Stimulated activated CD8-positive, alpha-beta memory T cell treated with anti-CD3 and anti-CD28 coated beads, Interleukin-4, amount 100 ng/mL, for 4 hours (primary cell): ENCODE measurements around the gene ADGRD2.

Source experiments
- DNase-seq, 2 donors: peaks; one replicate each; pipeline ENCODE4 v3.0.0-alpha.2; 2020; ENCODE audit warnings: low read depth in 2 of 2, low spot score in 1 of 2

The ADGRD2 gene

GRCh38 chr9:124436320-124436719, 13.9 kb upstream of the ADGRD2 start:
- no peak for DNase-seq

GRCh38 chr9:124437086-124437485, 13.2 kb upstream of the ADGRD2 start:
- DNase-seq, result no peak

GRCh38 chr9:124438091-124438490, 12.2 kb upstream of the ADGRD2 start:
- DNase-seq, result no peak

DNA sequence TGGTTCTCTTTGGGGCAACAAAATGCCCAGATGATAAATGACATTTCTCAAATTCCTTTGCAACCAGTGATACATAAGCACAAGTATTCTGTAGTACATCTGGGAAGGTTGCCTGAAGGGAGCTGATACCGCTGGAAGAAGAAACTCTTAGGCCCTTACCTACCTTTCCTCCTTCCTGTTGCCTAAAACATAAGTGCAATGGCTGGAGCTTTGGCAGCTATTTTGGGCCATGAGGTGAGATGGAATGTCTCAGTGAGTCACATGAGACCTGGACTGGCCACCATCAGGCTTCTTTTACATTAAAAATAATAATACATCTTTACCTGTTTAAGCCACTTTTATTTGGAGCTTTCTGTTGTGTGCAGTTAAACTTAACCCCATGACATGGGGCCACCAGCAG, 11.2 kb upstream of the ADGRD2 start:
- no peak for DNase-seq

DNA sequence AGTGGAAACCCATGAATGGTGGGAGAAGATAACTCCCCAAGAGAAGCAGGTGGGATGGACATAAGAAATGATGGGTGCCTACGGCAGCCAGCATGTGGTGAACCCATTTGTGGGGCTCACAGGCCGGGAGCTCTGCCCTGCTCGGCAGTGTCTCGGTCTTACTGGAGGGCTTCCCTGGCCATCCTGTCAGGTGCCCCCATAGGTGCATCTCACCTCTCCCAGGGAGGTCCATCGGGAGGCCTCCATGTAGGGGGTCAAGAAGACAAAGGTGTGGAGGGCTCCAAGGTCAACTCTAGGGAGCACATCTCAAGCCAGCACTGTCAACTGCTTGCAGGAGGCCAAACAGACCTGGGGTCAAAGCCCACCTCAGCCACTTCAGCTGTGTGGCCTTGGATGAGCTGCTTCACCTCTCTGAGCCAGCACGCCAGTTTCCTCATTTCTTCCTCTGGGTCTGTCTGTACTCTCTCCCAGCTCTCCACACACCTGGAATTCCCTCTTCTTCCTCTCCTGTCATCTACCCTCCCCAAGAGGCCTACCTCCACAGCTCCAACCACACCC, 10.5 kb upstream of the ADGRD2 start:
- no peak for DNase-seq

- no peak for DNase-seq
Observed at GRCh38 chr9:124440786-124441185, 9.5 kb upstream of the ADGRD2 start.

GRCh38 chr9:124441291-124441690, 9.0 kb upstream of the ADGRD2 start:
- DNase-seq, result no peak

GRCh38 chr9:124442379-124442778, 7.9 kb upstream of the ADGRD2 start:
- DNase-seq, result no peak

GRCh38 chr9:124442826-124443225, 7.4 kb upstream of the ADGRD2 start:
- no peak for DNase-seq

GRCh38 chr9:124443625-124444024, 6.6 kb upstream of the ADGRD2 start:
- DNase-seq, result no peak

DNA sequence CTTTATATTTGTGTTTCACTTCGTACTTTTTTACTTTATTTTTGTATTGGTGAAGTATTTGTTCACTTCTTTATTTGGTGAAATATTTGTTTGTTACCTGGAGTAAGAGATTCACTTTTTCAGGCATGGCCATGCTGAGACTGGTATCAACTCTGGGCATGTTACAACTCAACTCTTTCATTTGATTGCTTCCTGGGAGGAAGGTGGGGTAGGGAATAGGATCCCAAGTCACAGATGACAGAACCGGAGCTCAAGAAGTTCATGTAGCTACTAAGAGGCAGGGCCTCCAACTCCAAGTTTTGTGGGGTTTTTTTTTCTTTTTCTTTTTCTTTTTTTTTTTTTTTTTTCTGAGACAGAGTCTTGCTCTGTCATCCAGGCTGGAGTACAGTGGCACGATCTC, 6.1 kb upstream of the ADGRD2 start:
- DNase-seq, result no peak

- no peak for DNase-seq
Observed at GRCh38 chr9:124447297-124447661, 3.0 kb upstream of the ADGRD2 start.

DNA sequence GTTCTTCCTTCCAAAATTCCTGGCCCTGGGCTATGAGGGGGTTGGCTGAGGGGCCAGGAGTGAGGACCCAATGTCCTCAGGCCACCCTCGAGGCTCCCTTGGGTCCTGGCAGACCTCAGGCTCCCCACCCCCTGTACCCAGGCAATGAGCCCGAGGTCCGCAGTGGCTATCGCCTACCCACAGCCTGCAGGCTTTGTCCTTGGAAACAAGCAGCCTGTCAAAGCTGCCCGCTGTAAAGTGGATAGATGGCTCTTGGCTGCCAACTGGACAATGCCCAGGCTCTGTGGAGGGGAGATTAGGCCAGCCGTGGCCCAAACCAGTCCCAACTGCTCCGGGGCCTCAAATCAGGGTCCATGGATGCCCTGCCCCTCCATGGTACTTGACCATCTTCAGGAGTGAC, 2.2 kb upstream of the ADGRD2 start:
- DNase-seq, result no peak

DNA sequence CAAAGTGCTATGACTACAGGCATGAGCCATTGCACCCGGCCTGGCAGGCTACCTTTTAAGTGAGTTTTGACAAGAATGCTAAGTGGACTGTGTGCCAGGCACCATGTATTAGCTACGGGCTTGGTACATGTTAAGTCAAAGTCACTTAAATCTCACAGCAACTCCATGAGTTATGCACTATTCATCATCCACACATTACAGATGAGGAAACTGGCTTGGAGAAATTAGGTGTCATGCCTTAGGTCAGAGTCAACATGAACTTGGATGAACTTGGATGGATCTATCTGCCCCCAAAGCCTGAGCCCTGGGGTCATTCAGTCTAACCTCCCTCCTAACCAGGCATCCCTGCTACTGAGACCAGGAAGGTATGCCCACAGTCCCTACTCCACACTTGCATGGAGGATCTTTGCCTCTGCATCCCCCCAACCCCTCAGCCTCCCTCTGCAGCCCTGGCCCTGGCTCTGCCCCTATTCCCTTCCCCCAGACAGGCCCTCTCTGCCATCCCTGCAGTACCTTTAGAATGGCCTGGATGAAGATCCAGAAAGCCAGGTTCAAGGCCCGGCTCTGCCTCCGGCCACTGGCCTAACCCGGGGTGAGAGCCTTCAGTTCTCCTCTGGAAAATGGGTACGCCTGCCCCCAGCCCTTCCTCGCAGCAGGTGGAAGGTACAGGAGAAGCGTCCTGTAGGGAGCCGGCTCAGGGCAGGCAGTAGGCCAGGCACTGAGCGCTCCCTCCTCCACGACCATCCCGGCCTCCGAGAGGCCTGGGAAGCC, 685 bp upstream of the ADGRD2 start:
- no peak for DNase-seq

DNA sequence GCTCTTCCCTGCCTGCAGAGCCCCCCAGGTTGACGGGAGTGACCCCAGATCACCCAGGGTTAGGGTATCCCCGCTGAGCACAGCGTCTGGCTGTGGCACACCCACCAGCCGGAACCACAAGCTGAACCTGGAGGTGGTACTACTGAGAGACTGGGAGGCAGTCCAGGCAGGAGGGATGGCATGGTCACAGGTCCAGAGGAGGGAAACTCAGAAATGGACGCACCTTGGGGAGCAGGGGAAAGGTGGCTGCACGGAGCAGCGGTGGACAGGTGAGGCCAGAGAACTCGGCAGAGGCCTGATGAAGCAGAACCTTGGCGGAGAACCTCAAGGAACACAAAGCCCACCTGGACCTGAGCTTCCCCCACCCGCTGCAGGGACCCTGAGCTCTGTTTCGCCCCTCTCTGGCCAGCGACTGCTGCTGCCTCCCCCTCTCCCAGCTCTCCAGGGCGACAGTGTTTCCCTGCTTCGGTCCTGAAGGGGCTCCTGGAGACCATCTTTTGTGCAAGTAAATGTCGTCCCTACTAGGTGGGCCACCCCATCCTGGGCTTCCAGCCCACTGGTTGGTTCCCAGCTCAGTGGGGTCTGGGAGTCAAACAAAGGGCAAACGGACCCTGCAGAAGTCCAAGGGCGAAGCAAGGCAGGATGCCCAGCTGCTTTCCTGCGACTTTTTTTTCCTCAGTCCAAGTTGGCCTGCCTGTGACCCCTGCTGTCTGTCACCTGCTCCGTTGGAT, 845 bp downstream of the ADGRD2 start:
- no peak for DNase-seq

DNA sequence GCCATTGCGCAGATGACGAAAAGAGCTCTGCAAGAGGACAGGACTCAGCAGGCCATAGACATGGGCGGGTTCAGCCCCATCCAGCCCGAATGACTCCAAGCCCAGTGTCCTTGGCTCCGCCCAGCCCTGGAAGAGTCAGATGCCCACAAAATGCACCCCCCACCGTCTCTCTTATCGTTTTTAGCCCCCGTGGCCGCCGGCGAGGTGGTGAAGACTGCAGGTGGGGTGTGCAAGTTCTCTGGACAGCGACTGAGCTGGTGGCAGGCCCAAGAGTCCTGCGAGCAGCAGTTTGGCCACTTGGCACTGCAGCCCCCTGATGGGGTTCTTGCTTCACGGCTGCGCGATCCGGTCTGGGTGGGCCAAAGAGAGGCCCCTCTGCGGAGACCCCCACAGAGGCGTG, 2.1 kb downstream of the ADGRD2 start:
- DNase-seq, result no peak

GRCh38 chr9:124452841-124453585, 2.8 kb downstream of the ADGRD2 start:
- DNase-seq, result no peak

DNA sequence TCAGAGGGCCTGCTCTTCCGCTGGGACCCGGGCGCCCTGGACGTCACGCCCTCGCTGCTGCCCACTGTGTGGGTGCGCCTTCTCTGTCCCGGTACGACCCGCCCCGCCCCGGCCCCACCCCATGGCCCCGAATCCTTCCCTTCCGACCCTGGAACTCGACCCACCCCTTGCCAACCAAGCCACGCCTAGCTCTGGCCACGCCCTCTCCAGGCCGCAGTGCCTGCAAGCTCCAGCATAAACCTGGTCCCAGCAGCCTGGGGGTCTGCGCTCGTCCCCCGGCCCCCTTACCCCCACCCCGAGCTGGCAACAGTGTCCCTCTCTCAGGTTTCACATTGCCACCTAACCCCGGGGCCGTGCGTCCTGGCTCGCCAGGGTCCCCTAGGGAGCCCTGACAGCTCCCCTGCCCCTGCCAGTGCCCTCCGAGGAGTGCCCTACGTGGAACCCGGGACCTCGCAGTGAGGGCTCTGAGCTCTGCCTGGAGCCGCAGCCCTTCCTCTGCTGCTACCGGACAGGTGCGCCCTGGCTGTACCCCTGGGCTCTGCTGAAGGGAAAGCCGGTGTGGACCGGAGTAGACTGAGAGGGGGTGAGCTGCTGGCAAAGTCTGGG, 3.4 kb downstream of the ADGRD2 start:
- DNase-seq, result no peak

DNA sequence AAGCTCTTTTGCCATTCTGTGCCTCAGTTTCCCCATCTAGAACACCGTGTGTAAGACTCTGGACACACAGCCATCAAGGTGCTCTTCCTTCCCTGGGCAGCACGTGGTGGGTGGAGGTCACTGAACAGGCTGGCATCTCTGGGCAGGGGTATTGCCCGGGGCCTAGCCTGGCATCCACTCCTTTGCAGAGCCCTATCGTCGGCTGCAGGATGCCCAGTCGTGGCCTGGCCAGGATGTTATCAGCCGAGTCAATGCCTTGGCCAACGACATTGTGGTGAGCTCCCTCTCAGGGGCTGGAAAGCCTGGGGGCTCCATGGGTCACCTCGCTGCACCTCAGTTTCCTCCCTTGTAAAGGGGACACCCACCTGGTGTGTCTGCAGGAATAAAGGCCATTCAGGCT, 4.0 kb downstream of the ADGRD2 start:
- no peak for DNase-seq

- DNase-seq, result no peak
Observed at GRCh38 chr9:124454791-124455443, 4.7 kb downstream of the ADGRD2 start.

DNA sequence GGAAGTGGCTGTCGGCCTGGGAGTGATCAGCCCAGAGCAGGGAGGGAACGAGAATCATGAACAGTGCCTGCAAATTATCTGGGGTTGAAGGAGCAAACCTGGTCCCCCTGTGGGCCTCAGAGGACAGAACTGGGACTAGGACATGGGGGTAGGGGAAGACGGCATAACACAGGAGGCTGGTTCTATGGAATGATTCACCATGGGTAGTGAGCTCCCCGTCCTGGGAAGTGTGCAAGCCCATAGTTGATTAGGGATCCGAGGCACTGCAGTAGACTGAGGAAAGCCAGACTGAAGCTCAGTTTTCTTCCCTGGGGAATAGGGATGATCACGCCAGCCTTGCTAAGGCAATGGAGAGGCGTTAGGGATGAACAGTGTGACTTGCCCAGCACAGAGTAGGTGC, 5.6 kb downstream of the ADGRD2 start:
- DNase-seq, result no peak
